RPMI8226 (cell line): ENCODE data around the gene OR51A7.
"Not testable (repeated sequence)": the region's sequence is repeated elsewhere in the genome, so short reads cannot be mapped to it uniquely, and the experiment has no call there.

ENCODE experiments used
- DNase-seq: peaks from one replicate; pipeline ENCODE4 v3.0.0-alpha.2; 2015

OR51A7 gene

GRCh38 chr11:4903484-4903883 is at the start of gene OR51A7:
OR51A7 (plus strand) TSS chr11:4903783; CDS start chr11:4907370, 3,587 bp downstream.
- no peak for DNase-seq

- not testable (repeated sequence) for DNase-seq
Measured at GRCh38 chr11:4854286-4854685, 49.3 kb upstream of the OR51A7 start.

- DNase-seq: no peak
Measured at GRCh38 chr11:4862447-4863236, 40.9 kb upstream of the OR51A7 start.

GRCh38 chr11:4863876-4864275 is 39.7 kb upstream of the OR51A7 start:
- no peak for DNase-seq

GRCh38 chr11:4865855-4866254 is 37.7 kb upstream of the OR51A7 start:
- no peak for DNase-seq

- no peak for DNase-seq
Measured at GRCh38 chr11:4881188-4881587, 22.4 kb upstream of the OR51A7 start.

GRCh38 chr11:4881860-4882500 is 21.6 kb upstream of the OR51A7 start, which contains the start of gene OR51T1:
OR51T1 (plus strand) TSS chr11:4881900; CDS start chr11:4881900, 0 bp downstream.
- no peak for DNase-seq

- DNase-seq: no peak
Measured at GRCh38 chr11:4882543-4882942, 21.0 kb upstream of the OR51A7 start.

- no peak for DNase-seq
Measured at GRCh38 chr11:4884361-4884760, 19.2 kb upstream of the OR51A7 start.

- no peak for DNase-seq
Measured at GRCh38 chr11:4886186-4886585, 17.4 kb upstream of the OR51A7 start.

- no peak for DNase-seq
Measured at GRCh38 chr11:4887591-4887990, 16.0 kb upstream of the OR51A7 start.

- DNase-seq: no peak
Measured at GRCh38 chr11:4890279-4890678, 13.3 kb upstream of the OR51A7 start.

GRCh38 chr11:4891996-4892640 is 11.5 kb upstream of the OR51A7 start:
- DNase-seq: no peak

- no peak for DNase-seq
Measured at GRCh38 chr11:4916581-4916980, 13.0 kb downstream of the OR51A7 start.

- DNase-seq: no peak
Measured at GRCh38 chr11:4919250-4919649, 15.7 kb downstream of the OR51A7 start, which contains the start of gene OR51G2. OR51G2 (minus strand) TSS chr11:4919350; CDS start chr11:4915663, 3,687 bp downstream.

GRCh38 chr11:4921796-4922195 is 18.2 kb downstream of the OR51A7 start:
- DNase-seq: no peak

GRCh38 chr11:4922304-4922703 is 18.7 kb downstream of the OR51A7 start:
- no peak for DNase-seq

- DNase-seq: no peak
Measured at GRCh38 chr11:4924239-4924638, 20.7 kb downstream of the OR51A7 start, which contains the start of gene OR51G1. OR51G1 (minus strand) TSS chr11:4924339; CDS start chr11:4924339, 0 bp downstream.

GRCh38 chr11:4926608-4927007 is 23.0 kb downstream of the OR51A7 start:
- no peak for DNase-seq

- no peak for DNase-seq
Measured at GRCh38 chr11:4932751-4933150, 29.2 kb downstream of the OR51A7 start.

- DNase-seq: no peak
Measured at GRCh38 chr11:4936745-4937144, 33.2 kb downstream of the OR51A7 start.

- DNase-seq: no peak
Measured at GRCh38 chr11:4947505-4947904, 43.9 kb downstream of the OR51A7 start, which contains the start of gene OR51A4. OR51A4 (minus strand) TSS chr11:4947605; CDS start chr11:4947100, 505 bp downstream.

GRCh38 chr11:4955613-4956012 is 52.0 kb downstream of the OR51A7 start, which contains the start of gene OR51A2:
OR51A2 (minus strand) TSS chr11:4955713; CDS start chr11:4955713, 0 bp downstream.
- DNase-seq: not testable (repeated sequence)
